ENCODE data around the gene SRSF12.
"Not testable (repeated sequence)": the region's sequence is repeated elsewhere in the genome, so short reads cannot be mapped to it uniquely, and the experiment has no call there.

SRSF12 gene

DNA sequence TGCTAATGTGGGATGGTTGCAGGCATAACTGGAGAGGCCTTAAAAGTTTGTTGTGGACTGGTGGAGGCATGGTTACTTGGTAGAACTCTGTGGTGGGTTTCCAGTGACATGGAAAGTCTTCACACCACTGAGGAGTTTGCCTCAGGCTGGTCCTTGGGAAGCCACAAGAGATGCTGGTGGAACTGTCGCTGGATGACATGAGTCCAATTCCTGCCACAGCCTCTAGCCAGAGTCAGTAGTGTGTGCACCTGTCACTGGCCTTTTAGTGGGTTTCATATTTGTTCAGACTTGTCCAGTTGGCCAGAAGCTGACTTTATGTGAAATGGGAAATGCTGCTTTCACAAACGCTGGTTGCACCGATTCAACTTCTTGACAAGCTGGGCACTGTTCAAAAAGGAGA lies 13.7 kb upstream of the SRSF12 start:
- no peak for DNase-seq (ENCODE audit: low read depth in 2 of 2)

DNA sequence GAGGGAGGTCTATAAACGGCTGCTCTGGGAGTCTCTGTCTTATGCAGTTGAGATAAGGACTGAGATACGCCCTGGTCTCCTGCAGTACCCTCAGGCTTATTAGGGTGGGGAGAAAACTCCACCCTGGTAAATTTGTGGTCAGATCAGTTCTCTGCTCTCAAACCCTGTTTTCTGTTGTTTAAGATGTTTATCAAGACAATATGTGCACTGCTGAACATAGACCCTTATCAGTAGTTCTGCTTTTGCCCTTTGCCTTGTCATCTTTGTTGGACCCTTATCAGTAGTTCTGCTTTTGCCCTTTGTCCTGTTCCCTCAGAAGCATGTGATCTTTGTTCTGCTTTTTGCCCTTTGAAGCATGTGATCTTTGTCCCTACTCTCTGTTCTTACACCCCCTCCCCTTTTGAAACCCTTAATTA lies 10.4 kb upstream of the SRSF12 start:
- not testable (repeated sequence) for DNase-seq (ENCODE audit: low read depth in 2 of 2)

DNA sequence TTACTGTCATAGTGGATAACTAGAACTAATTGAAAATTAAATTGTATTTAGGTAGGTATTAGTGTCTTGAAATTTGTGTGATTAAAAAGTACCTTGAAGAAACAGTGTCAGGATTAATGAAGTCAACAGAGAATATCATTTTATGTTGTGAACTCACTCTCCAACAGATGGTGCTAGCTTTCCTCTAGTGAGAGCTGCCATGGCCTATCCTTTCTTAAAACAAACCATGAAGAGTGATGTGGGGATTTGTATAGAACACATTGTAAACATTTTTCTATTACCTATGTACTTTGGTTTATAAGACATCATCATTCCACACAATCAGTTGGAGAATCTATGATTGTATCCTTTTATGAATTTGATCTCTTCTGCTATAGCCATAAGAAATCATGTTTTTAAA lies 4.8 kb upstream of the SRSF12 start:
- no peak for DNase-seq (ENCODE audit: low read depth in 2 of 2)

DNA sequence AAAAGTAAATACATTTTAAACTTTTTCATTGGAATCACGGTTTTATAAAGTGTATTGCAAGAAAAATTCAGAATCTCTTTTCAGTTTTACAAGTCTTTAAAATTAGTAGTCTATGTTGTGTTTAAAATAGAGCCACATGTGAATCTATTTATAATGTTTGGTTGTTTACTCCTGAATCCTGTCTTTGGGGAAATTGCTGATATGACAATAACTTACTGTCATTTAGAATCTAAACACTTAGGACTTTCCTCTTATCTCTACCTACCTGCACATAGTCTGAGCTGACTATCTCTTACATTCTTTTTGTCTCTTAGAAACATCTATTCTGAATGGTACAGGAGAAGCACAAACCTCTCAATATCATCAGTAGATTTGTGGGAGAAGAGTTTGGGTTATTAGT lies 4.1 kb upstream of the SRSF12 start:
- DNase-seq (ENCODE audit: low read depth in 2 of 2): no peak

DNA sequence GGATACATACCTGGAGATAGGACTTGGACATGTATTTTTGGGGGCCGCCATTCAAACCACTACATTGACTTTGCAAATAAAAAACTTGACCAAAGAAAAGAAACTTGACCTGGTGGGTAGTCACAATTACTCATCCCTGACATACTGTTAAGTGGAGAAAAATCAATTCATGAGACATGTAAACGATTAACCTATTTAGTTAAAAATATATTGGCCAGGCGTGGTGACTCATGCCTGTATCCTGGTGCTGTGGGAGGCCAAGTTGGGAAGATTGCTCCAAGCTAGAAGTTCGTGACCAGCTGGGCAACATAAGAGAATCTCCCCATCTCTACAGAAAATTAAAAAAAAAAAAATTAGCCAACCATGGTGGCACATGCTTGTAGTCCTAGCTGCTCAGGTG lies 2.5 kb upstream of the SRSF12 start:
- DNase-seq (ENCODE audit: low read depth in 2 of 2): no peak

DNA sequence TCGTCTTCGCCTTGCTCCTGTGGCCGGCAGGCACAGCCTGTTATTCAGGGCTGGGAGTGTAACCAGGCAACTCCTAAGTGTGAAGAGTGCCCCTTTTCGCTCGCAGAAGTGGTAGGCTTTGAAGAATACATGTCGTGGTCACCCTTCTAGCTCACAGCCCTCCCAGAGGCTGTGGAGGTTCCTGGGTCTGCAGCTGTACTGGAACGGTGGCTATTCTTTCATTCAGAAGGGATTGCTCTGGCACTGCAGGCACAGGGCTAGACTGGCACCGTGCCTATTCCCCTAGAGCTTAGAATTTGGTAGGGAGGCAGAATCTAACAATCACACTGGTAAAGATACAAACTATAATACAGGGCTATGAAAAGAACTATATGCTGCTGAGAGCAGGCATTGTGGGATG lies 1.1 kb upstream of the SRSF12 start:
- no peak for DNase-seq (ENCODE audit: low read depth in 2 of 2)

DNA sequence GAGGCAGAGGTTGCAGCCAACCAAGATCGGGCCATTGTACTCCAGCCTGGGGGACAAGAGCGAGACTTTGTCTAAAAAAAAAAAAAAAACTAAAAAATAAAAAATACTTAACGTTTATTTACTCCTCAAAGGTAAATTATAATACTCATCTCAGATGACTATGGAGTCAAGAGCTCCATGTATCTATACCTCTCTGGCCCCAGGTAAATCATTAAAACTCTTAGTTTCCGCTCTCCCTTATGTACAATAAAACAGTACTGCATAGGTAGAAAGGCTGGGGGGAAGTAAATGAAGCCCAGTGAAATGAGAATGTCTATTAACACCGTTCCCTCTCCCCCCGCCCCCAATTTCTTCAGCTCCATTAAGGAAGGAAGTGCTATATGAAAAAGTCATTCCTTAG lies 1.2 kb downstream of the SRSF12 start:
- no peak for DNase-seq (ENCODE audit: low read depth in 2 of 2)

DNA sequence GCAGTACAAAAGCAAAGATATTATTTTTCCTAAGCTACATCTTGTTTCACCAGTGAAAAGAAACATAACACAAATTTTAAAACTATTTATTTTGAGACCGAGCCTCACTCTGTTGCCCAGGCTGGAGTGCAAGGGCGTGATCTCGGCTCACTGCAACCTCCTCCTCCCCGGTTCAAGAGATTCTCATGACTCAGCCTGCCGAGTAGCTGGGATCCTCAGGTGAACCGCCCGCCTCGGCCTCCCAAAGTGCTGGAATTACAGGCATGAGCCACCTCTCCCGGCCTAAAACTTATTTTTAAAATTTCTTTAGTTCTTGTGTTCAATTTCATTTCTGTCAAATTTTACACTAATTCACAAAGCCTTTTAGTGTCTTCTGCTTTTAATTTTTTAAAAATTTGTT lies 5.9 kb downstream of the SRSF12 start:
- no peak for DNase-seq (ENCODE audit: low read depth in 2 of 2)

DNA sequence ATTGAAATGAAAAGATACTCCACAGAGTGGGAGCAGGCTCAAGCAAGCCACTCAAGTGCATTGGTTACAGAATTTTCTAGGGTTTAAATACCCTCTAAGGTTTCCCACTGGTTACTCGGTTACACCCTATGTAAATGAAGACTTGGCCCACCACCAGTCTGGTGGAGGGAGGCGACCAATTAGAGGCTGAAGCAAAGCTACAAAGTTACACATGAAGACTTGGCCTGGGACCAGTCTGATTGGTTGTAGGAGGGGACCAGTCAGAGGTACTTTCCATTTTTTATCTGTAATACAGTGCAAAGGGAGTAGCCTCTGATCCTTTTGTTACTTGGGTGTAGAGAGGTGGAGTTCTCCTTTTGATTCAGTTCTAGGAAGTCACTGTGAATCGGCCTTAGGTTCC lies 7.6 kb downstream of the SRSF12 start:
- no peak for DNase-seq (ENCODE audit: low read depth in 2 of 2)

DNA sequence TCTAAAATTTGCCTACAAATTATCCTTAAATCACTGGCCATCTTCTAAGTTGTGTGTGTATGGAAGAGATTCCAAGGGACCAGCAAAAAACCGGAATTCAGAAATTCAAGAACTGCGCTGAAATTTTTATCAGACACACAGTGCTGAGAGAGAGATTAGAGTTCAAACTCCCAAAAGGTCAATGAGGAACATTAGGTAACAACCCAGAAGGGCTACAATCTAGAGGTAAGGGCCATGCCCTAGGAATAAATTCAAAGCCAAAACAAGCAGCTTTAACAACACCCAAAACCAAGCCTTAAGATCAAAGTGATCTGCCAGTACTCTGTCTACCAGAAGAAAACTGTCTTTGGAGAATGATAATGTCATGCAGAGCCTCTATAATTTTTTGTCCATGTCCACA lies 17.8 kb downstream of the SRSF12 start:
- DNase-seq (ENCODE audit: low read depth in 2 of 2): no peak

DNA sequence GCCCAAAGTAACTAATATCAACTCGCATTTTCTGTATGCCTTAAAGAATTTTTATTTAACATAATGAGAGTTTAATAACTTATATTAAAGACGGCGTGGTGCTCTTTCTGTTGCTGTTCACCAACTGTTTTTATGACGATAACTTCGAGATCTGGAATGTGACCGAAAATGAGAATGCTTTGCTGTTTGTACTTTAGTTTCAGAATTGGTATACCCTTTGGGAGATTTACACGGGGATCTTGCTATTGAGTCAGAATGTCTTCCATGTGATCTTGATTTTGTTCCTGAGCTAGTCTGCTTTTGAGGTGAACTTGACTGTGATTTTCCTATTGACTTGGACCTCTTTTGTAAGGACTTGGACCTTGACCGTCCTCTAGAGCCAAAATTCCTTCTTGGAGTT lies 19.4 kb downstream of the SRSF12 start:
- DNase-seq (ENCODE audit: low read depth in 2 of 2): no peak

DNA sequence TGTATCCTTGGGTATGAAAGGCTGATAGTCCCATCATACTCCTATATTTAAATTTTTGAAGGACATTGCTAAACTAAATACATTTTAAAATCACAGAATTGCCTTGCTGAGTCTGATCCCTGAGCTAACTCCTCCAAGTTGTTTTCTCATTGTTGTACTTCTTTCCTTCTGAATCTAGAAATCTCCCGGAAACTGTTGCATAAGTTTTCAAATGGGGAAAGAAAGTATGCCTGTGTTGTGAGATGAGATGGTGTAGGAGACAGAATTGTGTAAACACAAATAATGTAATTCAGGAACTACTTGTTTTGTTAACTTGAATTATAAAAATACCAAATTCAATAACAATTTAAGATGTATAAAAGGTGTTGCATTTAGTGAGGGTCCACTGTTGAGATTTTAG lies 30.0 kb downstream of the SRSF12 start:
- no peak for DNase-seq (ENCODE audit: low read depth in 2 of 2)

DNA sequence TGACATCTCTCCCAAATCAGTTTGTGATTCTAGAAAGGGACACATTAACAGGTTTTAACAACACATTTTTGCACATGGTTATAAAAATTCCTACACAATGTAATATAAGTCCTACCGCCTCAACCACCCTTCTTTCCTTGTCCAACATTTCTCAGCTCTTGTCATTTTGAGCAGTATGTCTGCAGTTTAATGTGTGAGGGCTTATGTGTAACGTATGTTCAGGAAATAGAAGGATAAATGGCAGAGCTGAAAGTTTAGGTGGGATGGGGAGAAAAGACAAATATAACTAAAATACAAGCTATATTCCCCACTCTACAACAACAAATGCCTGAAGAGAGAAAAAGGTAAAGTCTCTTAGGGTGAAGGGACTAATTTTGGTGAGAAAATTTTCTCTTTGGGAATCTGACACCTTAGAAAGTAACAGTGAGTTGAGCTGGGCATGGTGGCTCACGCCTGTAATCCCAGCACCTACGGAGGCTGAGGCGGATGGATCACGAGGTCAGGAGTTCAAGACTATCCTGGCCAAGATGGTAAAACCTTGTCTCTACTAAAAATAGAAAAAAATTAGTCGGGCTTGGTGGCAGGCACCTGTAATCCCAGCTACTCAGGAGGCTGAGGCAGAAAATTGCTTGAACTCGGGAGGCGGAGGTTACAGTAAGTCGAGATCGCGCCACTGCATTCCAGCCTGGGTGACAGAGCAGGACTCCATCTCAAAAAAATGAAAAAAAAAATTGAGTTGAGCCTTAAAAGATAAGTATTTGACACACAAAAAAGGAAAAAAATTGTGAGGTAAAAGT lies 32.3 kb downstream of the SRSF12 start:
- no peak for DNase-seq (ENCODE audit: low read depth in 2 of 2)

DNA sequence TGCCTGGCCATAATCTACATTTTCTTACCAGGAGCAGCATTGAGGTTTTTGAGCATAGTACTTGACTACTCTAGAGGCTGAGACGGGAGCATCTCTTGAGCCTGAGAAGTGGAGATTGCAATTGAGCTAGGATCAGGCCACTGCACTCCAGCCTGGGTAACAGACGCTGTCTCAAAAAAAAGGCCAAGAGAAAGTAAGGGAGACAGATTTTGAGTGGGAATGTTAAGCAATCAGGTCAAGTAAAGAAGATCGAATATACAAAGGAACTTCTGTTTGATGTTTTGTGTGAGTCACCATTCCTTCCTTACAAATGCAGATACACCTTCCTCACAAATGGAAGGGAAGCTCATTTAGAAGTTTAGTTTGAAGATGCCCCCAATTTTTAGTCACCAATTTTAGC lies 32.9 kb downstream of the SRSF12 start:
- no peak for DNase-seq (ENCODE audit: low read depth in 2 of 2)

DNA sequence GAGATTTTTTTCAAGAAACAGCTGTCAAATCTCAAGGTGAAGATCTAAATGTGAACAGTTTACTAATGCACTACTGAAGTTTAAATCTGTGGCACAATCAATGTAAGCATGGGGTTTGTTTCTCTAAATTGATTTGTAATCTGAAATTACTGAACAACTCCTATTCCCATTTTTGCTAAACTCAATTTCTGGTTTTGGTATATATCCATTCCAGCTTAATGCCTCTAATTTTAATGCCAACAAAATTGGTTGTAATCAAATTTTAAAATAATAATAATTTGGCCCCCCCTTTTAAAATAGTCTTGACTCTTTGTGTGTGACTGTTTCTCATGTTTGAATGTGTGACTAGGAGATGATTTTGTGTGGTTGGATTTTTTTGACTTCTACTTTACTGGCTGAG lies 33.3 kb downstream of the SRSF12 start:
- DNase-seq (ENCODE audit: low read depth in 2 of 2): no peak

DNA sequence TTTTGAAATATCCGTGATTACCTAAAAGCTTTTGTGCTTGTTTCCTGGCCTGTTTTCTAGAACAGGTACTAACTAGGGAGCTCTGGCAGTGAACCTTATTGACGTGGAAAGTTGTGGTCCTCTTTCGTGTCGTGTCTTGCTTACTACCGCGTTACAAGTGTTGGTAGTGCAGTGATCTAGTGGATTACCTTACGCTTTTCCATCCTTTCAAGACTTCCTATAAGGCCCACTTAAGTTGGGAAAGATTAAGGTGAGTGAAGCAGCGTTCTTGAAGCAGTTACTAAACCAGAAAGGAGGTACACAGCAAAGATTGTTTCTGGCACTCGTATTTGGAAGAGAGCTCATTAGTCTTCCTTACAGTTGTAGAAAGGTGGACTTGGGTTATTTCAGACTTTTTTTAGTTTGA lies 35.4 kb downstream of the SRSF12 start:
- no peak for DNase-seq (ENCODE audit: low read depth in 2 of 2)

DNA sequence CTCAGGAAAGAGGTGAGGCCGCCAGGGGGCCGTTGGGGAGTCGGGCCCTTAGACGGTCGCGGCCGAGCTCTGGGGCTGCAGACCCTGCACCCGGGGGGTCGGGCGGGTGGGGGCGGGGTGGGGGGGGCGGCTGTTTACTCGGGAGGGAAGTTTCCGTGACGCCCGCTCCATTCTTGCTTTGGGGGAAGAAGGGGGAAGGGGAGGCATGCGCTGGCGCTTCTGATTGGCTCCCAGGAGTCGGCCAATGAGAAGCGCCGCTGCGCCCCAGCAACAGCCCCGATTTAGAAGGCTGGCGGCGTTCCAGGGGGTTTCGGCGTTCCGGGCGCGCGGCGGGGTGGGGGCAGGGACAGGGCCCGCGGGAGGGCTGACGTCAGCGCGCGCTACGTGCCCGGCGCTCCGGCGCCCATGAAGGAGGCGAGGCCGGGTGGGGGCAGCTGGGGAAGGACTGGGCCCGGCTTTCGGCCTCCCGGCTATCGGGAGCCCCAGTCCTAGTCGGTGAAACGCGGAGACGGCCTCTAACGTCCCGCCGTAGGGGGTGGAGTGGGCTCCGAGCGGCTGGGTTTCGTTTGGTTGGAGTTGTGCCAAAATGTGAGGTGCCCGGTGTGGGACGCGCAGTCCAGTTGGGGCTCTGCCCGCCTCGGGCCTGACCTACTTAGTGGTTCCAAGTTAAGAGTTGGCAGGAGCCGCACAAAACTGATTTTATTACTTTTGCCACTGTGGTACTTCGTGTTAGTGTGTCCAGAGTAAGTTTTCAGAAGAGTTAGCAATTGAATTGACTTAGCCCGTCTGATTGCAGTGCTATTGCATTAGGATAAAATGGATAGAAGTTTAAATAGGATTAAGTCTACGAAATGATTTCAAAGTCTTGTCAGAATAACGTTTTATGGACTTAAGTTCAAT lies 36.2 kb downstream of the SRSF12 start:
- DNase-seq (ENCODE audit: low read depth in 2 of 2): peak; percentile 96

DNA sequence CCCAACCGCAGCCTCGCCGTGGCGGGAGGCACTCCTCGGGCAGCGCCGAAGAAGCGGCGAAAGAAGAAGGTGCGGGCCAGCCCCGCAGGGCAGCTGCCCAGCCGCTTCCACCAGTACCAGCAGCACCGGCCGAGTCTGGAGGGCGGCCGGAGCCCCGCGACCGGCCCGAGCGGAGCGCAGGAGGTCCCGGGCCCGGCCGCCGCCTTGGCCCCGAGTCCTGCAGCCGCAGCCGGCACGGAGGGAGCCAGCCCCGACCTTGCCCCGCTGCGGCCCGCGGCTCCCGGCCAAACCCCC lies 36.8 kb downstream of the SRSF12 start:
- no peak for DNase-seq (ENCODE audit: low read depth in 2 of 2)

DNA sequence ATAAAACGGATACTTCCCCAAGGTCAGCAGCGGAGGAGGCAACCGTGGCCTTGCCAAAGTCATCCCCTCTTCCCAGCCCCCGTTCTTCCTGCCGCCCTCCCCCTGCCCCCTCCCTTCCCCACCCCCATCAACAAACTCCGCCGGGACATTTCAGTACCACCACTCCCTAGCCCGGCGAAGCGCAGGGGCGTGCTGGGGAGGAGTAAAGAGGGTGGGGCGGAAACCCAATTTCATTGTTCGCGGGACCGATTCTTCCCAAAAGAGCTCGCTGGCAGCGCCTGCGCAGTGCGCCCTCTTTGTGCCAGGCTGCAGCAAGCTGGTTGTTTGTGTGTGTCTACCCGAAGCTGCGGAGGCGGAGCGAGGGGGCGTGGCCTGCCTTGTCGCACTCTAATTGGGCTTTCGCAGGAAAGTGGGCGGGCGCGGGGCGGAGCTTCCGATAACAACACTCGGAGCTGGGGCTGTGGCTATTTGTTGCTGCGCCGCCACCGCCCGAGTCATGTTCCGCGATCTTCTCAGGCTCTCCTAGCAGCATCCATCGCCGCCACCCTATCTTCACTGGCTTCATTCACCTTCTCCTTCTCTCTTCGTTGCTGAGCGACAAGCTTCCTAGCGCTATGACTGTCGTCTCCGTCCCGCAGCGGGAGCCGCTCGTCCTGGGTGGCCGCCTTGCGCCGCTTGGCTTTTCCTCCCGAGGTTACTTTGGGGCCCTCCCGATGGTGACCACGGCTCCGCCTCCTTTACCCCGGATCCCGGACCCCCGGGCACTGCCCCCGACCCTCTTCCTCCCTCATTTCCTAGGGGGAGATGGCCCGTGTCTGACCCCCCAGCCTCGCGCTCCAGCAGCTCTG lies 37.4 kb downstream of the SRSF12 start, which contains the start of gene PNRC1:
Gene PNRC1, plus strand, starts transcription at position 471 of the 848 bp plus-strand sequence. Its CDS starts 144 bp downstream, at position 615.
- peak; percentile 100 for DNase-seq (ENCODE audit: low read depth in 2 of 2)

DNA sequence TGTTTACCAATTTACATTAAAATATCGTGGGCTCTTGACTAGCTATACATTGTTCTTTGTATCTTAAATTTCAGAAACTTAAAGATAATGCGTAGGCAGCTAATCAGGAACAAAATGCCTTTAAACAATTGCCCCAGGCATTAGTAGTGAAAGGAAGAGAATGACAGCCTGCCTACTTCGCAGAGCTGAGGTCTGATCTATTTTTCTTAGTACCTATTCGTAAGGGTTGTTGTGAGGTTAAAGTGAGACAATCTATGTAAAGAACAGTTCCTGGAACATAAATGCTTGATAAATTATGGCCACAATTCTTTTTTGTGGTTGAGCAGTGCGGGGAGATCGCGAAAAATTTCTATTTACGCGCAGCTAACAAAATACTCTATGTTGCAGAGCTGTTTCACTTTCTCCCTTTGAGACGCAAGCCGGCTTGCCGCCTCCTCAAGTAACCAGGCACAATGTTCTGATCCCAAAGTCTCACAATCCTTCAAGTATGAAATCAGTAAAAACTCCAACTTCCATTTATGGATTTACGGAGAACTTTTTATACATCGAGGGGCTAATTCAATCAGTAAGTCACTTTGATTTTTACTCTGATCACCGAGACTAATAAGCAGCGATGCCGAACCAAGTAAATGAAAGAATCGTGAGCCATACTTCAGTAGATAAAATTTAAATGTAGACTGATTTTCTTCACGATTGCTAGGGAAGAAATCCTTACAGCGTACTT lies 38.2 kb downstream of the SRSF12 start:
- DNase-seq (ENCODE audit: low read depth in 2 of 2): peak; percentile 15 to 16

DNA sequence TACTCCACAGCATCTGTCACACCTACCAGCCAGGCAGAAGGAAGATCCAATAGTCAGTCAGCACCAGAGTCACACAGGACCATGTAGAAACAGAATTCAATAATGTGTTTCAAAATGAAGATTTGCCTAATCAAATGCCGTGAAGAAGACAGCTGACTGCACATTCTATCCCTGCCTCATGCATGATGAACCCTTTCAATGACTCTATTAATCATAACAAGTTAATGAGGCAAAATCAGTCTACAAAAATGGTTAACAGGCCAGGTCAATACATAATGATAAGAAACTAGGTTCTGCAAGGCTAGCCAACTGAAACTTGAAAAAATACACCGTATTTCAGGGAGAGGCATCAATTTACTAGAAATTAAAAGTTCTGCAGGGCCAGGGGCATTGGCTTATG lies 44.0 kb downstream of the SRSF12 start:
- no peak for DNase-seq (ENCODE audit: low read depth in 2 of 2)
